Stimulated activated CD4-positive, alpha-beta T cell treated with anti-CD3 and anti-CD28 coated beads, Interleukin-1b, Interleukin-23, amount 100 ng/mL, for 1 hour (primary cell): ENCODE measurements around the gene ETFA.

Experiments used
- DNase-seq, 2 donors: peaks; one replicate each; pipeline ENCODE4 v3.0.0-alpha.2; 2020; ENCODE audit warnings: low read depth in 2 of 2

ETFA gene

DNA sequence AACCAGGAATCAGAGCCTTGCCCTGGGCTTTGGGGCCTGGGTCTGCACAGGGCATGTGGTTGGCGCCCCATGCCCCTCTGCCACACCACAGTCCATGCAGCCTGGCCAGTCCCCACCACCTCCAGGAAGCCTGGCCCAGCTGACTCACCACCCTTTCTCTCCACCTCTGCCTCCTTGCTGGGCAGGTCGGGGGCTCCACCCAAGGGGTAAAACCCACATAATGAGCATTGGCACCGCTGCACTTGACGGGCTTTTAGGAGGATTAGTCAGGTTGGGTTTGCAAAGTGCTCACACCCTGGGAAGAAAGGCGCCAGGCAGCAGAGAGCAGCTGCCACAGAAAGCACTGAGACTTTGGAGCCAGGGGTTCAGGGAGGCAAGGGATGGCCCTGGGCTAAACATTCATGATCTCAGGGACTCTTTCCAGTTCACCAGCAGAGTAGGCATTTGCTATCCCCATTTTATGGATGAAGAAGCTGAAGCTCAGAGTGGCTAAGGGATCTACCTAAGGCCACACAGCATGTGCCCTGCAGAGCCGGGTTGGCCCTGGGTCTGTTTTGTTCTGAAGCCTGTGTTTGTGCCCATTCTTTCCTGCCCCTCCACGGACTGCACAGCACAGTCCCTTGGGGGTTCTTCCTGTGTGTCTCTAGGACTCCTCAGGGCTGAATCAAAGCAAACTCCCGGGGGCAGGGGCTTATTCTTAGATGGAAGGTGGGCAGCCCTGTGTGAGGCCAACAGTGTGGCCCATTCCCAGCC lies 113.4 kb downstream of the ETFA start:
- DNase-seq = no peak

DNA sequence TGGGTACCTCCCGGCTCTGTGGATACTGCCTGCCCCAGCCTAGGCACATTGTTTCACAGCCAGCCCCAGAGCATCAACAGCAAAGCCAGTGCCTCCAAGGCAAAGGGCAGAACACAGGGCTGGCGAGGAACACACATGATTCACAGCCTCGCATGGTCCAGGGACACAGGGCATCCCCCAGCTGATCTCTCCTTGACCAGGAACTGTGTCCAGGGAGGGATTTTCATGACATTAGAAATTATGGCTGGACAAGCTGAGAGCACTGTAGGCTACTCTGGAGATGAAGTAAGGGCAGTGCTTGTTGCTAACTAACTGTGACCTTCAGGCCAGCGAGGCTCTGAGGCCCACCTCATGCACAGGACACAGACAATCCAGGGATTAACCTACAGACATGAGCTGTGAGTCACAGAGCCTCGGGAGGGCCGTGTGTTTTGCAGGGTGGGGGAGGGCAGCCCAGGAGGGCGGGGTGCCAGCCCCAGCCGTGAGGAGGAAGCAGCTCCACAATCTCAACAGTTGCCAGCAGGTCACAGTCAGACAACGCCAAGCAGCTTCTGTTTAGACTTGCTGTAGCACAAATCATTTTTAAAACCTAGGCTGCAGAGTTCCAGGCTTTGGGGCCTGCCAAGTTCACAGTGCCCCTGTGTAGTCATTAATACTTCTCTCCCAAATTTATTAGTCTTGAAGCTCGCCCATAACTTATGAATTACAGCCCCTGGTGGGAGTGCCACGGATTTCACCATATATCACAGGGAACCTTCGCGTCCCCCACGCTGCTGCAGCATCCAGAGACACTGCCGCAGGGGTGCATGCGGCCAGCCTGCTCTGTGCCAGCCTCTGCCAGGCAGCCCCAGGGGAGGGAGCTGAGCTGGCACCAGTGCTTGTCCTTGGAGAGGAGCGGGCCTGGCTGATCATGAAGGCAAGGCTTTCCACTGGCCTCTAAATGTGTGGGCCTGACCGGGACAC lies 114.7 kb downstream of the ETFA start:
- no peak for DNase-seq

GRCh38 chr15:76195506-76196268 lies 115.6 kb downstream of the ETFA start:
- DNase-seq = no peak

- DNase-seq = no peak
Measured at GRCh38 chr15:76193934-76194333, 117.3 kb downstream of the ETFA start.

DNA sequence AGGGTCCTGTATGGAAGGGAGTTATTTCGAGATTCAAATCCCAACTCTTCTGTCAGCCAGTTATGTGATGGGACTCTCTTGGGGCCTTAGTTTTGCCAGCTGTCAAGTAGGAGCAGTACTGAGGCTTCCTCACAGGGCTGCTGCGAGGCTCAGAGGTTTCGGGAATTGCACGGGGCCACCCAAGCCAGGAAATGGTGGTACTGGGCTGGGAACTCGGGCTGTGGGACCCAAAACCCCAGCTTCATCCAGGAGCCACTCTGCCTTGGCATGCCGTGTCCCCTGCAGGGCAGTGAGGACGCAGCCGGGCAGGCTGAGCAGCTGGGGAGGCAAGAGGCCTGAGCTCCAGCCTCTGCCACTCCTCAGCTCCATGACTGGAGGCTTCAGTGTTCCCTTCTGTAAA lies 118.6 kb downstream of the ETFA start:
- no peak for DNase-seq

DNA sequence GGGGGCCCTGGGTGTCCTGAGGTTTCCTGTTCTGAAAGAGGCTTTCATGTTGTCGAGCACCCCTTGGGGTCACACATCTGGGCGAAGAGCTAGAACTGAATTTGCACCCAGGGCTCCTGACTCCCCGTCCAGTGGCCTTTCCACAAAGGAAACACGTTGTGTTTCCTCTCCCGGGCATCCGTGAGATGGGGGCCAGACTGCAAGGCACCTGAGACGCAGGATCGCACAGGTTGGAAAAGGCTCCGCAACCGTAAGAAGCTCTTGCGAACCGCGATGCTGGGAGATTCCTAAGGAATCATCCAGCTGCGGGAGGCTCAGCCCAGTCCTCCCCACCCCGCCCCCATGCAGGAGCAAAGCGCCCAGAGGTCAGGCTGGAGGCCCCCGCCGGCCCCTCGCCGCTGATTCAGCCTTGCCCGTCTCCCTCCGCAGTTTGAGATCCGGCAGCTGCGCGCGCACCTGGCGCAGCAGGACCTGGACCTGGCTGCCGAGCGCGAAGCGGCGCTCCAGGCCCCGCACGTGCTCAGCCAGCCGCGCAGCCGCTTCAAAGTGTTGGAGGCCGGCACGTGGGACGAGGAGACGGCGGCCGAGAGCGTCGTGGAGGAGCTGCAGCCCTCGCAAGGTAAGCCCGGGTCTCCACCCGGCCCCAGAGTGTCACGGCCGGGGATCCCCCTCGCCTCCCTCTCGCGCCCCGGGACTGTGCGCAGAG lies 119.6 kb downstream of the ETFA start:
- no peak for DNase-seq

DNA sequence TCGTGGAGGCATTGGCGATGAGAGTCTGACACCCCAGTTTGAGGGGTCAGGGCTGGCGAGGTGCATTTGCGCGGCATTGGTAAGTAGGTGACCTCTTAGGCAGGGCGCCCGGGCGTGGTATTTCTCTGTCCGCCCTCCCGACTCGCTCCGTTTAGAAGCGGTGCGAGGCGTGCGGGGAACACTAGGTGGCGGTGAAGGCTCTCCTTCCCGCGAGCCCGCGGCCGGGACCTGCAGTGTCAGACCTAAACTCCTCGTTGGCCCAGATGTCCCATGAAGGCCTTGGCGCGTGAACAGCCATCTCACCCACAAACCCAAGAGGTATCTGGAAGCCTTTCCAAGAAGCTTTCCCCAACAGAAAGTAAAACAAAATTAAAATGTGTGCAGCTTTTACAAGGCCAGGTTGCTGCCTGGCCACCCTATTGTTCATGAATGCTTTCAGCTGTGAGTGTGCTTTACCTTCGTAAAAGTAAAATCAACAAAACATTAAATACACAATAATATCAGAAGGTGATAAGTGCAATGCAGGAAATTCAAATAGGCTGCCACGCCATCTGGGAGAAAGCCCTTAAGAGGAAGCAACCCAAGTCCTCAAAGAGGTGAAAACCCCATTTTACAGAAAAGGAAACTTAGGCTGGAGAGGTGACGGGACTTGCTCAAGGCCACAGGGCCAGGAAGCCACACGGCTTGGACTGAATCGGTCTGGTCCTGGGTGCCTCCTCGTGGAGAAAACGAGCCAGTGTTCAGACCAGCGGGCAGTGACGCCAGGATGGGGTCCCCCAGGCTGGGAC lies 120.3 kb downstream of the ETFA start:
- DNase-seq = peak; percentile 20 to 42

GRCh38 chr15:76190070-76190564 lies 121.2 kb downstream of the ETFA start:
- DNase-seq = no peak

- DNase-seq = no peak
Measured at GRCh38 chr15:76189106-76189505, 122.2 kb downstream of the ETFA start.

DNA sequence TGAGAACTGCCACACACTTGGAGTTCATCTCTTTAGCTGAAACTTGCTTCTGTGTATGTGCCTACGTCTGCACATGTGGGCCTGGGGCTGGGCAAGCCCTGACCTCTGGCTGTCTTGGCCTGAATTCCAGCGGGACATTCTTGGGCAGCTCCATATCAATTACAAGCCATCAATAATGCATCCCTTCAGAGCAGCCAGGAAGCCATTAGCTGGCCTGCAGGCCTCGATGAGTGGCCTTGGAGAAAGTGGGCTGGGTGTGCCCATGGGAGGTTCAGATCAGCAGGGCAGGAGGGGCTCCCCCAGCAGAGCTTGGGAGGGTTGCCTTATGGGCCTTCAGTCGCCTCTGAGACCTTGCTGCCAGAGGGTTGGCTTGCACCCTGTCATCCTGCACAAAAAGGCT lies 124.1 kb downstream of the ETFA start:
- DNase-seq = no peak

- no peak for DNase-seq
Measured at GRCh38 chr15:76185716-76186115, 125.6 kb downstream of the ETFA start.

GRCh38 chr15:76184650-76185035 lies 126.6 kb downstream of the ETFA start:
- DNase-seq = no peak

- no peak for DNase-seq
Measured at GRCh38 chr15:76183930-76184649, 127.2 kb downstream of the ETFA start.

DNA sequence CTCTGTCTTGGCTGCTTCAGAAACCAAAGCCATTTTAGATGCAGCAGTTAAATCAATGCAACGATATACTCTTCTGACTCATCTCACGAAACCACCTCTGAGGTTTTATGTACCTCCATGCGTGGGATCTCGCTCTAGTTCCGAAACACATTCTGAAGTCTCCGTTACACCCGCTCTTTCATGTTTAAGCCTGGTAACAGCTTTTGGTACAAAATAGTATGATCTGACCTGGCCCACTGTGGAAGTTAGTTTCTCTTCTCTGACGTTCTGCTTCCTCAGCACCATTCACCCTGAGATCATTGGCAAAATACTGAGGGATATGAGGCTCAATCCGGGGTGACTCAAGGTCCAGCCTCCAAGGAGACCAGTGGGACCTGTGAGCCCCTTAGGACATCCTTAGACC lies 129.6 kb downstream of the ETFA start:
- no peak for DNase-seq

DNA sequence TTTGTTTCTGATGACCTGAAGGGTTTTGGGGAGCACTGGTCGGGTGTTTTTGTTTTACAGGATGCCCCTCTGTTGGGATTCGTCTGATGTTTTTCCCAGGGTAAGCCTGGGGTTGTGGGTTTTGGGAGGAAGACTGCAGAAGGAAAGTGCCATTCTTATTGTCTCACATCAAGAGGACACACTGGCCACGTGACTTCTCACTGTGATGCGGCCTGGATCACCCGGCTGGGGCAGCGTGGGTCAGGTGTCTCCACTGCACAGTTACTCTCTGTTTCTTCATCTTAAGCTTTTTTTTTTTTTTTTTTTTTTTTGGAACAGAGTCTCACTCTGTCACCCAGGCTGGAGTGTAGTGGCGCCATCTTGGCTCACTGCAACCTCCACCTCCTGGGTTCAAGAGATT lies 130.9 kb downstream of the ETFA start:
- no peak for DNase-seq

GRCh38 chr15:76179023-76179422 lies 132.2 kb downstream of the ETFA start:
- no peak for DNase-seq

DNA sequence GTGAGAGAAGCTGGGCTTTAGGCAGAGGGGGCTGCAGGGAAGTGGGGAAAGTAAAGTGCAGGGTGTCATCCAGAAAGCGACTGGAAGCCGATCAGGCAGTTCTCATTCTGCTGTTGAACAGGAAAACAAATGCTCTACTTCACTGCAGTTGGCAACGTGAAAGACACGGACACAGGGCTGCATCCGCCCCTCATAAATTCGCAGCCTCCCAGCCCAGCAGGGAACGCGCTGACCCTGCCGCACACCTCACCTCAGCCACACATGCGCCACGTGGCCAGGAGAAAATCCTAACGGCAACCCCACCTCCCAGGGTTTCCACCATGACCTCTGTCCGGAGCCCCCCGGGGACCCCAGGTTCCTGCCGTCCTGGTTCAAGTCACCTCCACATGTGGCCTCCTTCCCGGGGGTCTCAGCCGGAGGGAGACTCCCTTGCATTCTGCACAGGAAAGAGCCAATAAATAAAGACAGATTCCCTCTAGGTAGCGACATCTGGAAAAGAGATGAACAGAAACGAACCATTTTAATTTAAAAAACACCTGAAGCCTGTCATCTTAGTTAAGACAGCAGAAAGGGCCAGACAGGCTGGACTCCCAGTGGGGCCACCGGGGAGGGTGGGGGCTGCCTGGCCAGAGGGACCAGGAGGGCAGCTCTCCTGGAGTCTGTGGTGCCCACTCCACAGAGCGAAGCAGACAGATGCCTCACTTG lies 132.8 kb downstream of the ETFA start:
- no peak for DNase-seq

- no peak for DNase-seq
Measured at GRCh38 chr15:76177491-76178040, 133.7 kb downstream of the ETFA start.

DNA sequence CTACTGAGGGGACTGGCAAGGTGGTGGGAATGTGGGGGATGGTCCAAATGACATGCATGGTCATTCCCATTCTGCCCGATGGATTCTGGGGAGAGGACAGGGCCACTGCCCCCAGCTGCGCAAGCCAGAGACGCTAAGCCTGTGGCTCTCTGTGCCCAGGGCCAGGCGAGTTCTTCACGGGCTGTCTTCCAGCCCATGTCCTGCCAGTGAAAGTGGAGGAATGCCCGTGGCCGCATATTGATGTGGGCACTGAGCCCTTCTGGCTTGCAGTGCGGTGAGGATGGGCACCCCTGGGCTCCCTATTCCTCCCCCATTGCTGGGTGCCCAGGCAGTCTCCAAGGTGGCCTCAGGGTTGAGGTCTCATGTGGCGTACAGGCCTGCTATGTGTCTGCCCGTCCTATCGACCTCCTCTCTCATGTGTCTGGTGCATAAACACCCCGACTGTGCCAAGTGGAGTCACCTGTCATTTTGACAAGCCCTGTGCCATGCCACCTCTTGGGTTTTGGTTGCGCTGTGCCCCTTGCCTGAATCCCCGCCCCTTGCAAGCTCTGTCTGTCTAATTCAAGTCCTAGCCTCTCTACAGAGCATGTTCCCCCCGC lies 134.7 kb downstream of the ETFA start:
- no peak for DNase-seq
